HepG2 (cell line): ENCODE measurements around the gene NCR1.

Experiments
- ESRRA ChIP-seq: sonication (generic); formaldehyde crosslinking; IDR thresholded peaks from 2 replicates; pipeline ENCODE4 v1.5.1; 2020; ENCODE audit warnings: mild to moderate bottlenecking, low read depth, missing genetic modification reagents
- EZH2 ChIP-seq: conservative IDR thresholded peaks from 2 replicates; pipeline ENCODE4 v1.6.1; 2012; ENCODE audit warnings: mild to moderate bottlenecking, low read depth, low read length, moderate library complexity
- JUND ChIP-seq: sonication (generic); formaldehyde crosslinking; IDR thresholded peaks from 2 replicates; pipeline ENCODE4 v1.8.0; 2022; ENCODE audit warnings: mild to moderate bottlenecking, missing genetic modification reagents
- PHB2 ChIP-seq: fragments of 450-650 bp; IDR thresholded peaks from 2 replicates; pipeline ENCODE4 v1.6.1; 2018; ENCODE audit not compliant: partially characterized antibody
- RERE ChIP-seq: IDR thresholded peaks from 2 replicates; pipeline ENCODE4 v1.6.1; 2016; ENCODE audit warnings: low read depth, missing genetic modification reagents, missing compliant biosample characterization
- RFX1 ChIP-seq: fragments of 450-650 bp; IDR thresholded peaks from 2 replicates; pipeline ENCODE4 v1.6.1; 2017
- RNF2 ChIP-seq: fragments of 450-650 bp; conservative IDR thresholded peaks from 2 replicates; pipeline ENCODE4 v1.6.1; 2016; ENCODE audit warnings: low read depth
- SRY ChIP-seq: sonication (generic); formaldehyde crosslinking; IDR thresholded peaks from 2 replicates; pipeline ENCODE4 v1.8.0; 2022; ENCODE audit warnings: mild to moderate bottlenecking, missing genetic modification reagents
- TFE3 ChIP-seq: IDR thresholded peaks from 2 replicates; pipeline ENCODE4 v1.6.1; 2016
- ZNF24 ChIP-seq: fragments of 450-650 bp; IDR thresholded peaks from 2 replicates; pipeline ENCODE4 v1.6.1; 2017; ENCODE audit warnings: antibody characterized with exemption, mild to moderate bottlenecking
- ZNF274 ChIP-seq: sonication (generic); formaldehyde crosslinking; IDR thresholded peaks from 2 replicates; pipeline ENCODE4 v1.5.1; 2020; ENCODE audit warnings: mild to moderate bottlenecking, missing genetic modification reagents
- ZNF547 ChIP-seq: sonication (generic); formaldehyde crosslinking; IDR thresholded peaks from 2 replicates; pipeline ENCODE4 v1.5.1; 2020; ENCODE audit warnings: mild to moderate bottlenecking, missing genetic modification reagents

GRCh38 chr19:54871696-54872095, 34.3 kb upstream of the NCR1 start:
- TF ChIP-seq RERE (CRISPR knock-in tag): no peak
- TF ChIP-seq ZNF547 (CRISPR knock-in tag): no peak
- TF ChIP-seq ESRRA: no peak
- no peak for TF ChIP-seq ZNF24
- TF ChIP-seq EZH2: no peak
- TF ChIP-seq JUND (CRISPR knock-in tag): no peak
- no peak for TF ChIP-seq ZNF274 (CRISPR knock-in tag)
- TF ChIP-seq RFX1: no peak
- TF ChIP-seq RNF2: no peak
- no peak for TF ChIP-seq SRY (CRISPR knock-in tag)
- TF ChIP-seq TFE3: no peak
- no peak for TF ChIP-seq PHB2
